NCI-H446 treated with DMSO at 0.1 percent for 48 hours (cell line): ENCODE measurements around the gene NDUFA11.

Source experiments
- DNase-seq: peaks from one replicate; lab custom pipeline; 2025; lab: John Stamatoyannopoulos, UW

NDUFA11 gene

DNA sequence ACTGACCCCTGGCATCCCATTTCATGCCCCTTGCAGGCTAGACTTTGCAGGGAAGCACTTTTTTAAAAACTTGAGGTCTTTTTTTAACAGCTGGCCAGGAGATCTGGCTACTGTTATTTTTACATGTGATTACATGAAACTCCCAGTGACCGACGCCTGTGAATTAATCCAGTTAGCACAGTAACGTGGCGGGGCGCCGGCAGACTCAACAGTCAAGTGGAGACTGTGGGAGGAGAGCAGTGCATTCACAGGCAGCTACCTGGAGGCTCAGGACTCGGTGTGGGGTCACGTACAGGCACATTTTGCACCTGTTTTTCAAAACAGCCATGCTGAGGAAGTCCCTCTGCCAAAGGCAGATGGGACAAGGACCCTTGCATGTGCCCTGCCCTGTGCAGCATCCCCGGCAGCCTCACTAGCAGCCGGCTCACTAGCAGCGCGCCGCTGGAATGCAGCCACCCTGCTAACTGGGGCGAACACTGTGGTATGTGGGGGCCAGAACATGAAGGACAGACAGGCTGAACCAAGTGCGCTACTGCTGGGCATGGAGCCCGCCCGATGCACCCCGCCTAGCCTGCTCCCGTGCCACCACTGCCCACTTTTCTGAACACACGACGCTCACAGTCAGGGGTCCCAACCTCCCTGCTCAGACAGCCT is 29.1 kb upstream of the NDUFA11 start:
- DNase-seq = no peak

DNA sequence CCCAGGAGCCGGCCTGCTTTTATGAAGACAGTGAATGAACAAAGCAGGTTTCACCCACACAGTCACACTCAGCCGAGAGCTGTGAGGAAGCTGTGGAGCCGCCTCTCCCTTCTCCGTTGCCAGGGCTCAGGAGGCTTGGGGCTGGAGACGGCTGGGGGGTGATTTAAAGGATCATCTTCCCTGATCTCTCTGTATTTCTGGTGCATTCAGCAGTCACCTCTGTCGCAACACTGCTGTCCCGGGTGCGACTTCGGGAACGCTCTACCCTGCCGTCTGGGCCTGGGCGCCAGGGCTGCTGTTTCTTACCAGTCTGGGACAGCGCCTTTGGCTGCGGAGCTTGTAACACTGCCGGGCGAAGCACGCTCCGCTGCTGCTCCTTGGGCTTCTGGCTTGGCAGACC is 28.6 kb upstream of the NDUFA11 start:
- no peak for DNase-seq

DNA sequence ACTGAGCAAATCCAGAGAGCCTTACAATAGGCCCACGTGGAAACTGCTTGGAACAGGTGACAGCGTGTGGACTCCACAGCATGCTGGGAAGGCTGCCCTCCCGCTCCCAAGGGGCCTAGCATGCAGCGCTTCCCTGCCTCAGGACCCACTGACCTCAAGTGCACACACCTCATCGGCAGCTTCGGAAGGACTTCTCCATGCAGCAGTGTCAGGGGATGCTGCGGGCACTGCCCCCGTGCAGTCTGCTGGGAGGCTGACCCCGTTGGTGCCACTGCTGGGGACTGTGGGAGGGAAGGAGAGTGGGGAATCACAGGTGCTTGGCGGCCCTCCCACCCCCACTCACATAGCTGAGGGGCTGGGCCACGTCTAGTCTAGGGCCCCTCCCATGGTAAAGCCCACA is 27.7 kb upstream of the NDUFA11 start:
- no peak for DNase-seq

DNA sequence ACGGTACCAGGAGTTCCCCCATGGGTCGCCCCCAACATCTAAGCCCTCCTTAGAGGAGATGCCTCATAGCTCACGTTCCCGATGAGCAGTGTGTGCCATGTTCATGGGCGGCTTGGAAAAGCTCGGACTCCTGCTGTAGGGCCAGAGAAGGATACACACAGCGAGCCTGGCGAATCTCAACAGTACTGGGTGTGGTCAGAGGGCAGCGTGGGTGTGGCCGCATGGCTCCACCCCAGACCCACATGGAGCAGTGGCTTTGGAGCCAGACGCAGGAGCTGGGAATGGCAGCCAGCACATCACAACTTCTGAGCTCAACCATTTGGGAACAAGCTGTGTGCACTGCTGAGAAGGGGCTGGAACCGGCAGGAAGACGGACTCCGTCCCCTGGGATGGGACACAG is 26.0 kb upstream of the NDUFA11 start:
- DNase-seq = no peak

DNA sequence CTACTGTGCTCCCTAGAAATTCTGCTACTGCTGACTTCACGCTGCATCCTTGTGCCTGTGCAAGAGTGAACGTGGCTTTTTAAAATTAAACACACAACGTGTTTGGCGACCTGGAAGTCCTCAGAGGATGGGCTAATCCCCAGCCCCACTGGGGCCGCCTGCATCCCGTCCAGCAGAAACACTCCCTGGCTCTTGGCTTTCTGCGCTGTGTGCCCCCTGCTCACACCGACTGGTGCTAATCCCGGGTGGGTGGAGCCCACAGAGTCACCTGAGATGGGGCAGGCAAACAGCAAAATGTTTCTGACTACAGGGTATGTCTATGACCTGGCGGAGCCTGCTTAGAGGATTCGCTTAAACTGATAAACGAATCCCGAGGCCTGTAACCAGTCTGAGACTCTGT is 25.6 kb upstream of the NDUFA11 start:
- no peak for DNase-seq

DNA sequence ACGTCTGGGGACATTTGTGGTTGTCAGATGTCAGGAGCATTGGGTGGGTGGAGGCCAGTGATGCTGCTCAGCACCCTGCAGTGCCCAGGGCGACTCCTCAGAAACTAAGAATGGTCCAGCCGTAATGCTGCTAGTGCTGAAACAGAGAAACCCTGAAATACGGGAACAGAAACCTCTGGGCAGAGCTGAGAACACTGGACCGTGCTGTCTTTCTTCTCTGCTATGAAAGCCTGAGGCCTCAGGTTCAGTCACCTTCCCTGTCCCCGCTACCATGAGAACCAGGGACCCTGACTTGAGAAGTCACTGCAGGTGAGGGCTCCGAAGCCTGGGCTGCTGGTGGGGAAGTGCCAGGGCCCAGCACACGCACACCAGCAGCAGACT is 23.8 kb upstream of the NDUFA11 start:
- DNase-seq = no peak

DNA sequence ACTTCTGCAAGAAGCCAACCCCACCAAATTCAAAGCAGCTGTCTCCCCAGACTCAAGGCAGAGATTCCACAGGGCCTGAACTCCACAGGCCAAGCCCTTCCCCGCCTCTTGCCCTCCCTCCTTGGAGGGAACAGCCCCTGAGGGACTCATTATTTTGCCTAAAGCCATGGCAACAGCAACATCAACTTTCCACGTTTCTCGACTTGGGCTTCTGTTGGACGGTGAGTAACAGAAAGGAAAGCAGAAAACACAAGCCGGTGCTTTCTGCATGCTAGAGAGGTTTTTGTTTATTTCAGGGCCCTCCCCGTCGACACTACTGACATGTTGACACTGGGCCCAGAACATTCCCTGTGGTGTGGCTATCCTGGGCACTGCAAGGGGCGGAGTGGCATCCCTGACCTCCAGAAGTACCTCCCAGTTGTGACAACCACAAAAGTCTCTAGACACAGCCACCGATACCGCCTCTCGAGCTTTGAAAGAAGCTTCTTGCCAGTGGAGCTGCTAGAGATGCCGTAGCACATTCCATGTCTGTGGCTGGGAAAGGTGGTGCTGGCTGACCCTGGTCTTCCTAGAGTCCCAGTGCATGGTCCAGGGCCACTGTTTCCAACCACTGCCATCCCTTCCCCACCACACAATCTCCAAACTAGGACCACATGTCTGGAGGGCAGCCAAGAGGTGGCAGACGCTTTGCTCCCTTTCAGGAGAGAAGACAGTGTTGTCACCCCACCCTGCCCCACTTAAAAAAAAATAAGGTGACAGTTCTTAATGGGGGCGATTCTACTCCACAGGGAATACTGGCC is 23.3 kb upstream of the NDUFA11 start:
- DNase-seq = no peak

DNA sequence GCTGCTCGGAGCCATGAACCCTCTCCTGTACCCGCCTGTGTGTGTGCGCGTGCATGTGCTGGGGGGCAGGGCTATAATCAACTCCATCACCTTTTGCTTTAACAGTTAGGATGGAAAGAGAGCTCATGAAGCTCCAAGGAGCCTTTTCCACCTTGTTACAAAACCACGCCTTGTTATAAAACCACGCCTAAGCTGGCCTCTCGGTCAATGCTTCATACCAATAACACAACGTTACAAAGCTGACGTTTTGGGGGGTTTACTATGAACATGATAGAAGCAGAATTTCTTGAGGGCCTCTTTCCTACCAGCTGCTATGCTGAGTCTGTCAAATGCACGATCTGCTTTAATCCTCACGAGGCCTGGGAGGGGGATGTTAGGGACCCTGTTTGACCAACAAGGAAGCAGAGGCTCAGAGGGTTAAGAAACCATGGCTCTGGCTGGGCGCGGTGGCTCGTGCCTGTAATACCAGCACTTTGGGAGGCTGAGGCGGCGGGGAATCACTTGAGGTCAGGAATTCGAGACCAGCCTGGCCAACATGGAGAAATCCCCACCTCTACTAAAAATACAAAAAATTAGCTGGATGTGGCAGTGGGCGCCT is 22.3 kb upstream of the NDUFA11 start:
- DNase-seq = no peak

DNA sequence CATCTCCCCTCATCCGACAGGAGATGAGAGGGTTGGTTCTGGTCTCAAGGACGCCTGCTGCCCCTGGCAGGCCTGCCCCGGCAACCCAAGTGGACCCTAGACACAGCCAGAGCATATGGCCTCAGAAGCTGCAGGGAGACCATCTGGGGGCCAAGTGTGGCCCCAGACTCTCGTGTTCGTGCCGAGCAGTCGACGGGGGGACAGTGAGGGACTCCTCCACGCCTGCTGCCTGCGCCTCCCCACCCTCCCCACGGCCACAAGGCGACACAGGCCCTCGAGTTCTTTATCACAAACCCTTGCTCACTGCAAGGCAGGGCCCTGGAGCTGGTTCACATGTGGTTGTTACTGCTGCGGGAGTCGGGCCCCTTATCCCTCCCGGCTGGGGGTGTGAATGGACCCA is 19.8 kb upstream of the NDUFA11 start:
- no peak for DNase-seq

DNA sequence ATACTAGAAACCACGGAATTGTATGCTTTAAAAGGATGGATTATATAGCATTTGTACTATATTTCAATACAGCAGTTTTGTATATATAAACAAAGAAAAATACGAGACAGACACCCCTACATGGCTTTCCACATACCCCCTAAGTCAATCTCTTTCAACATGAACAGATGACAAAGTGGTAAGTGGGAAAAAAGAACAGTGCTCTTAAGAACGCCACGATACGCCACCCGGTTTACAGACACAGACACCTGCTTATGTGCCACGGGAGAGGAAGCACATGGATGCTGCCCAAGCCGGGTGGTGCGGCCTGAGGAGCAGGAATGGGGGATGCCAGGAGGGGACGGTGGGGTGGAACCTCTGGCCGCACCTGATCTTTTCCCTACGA is 18.6 kb upstream of the NDUFA11 start:
- DNase-seq = no peak

DNA sequence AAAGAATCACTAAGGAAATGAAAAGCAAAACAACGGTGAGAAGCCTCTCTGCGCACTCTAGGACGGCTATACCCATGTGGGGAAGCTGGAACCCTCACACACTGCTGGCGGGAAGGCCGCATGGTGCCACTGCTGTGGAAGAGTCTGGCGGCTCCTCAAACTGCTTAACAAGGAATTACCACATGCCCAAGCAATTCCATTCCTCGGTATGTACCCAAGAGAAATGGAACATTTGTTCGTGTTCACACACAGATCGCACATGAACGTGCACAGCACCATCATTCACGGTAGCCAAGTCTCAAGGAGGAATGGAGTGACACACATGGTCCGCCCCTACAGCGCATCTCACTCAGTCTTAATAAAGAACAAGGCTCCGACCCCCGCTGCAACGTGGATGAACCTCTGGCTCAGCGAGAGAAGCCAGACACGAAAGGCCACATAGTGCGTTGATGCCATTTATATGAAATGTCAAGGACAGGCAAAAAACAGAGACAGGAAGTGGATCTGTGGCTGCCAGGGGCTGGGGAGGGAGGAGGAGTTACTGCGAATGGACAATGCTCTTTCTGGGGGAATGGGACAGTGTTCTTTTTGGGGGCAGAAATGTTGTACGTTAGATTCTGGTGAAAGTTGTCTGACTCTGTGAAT is 18.0 kb upstream of the NDUFA11 start:
- no peak for DNase-seq

DNA sequence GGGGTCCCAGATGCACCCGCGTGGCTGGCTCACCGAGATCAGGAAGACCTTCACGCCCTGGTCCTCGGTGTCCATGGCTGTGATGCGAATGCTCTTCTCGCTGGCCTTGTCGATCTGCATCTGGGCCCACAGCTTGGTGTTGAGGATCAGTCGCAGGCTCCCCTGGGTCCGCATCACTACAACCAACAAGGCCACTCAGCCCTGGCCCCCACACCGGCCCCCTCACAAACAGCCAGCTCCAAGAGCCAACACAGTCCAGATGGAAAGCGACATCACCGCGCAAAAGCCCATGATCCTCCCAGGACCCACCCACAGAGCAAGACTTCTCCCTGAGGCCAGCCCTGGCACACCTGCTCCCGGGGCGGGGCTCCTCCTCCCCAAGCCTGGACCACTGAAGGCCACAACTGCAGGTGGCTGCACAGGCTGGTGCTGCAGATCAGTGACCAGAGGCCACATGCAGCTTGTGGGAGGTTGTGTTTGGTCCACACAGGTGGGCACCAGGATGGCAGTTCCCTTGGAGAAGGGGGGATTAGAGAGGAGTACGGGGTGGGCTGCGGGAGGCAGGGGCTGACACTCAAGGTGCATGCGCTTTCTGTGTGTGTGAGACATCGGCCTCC is 15.0 kb upstream of the NDUFA11 start:
- DNase-seq = no peak

DNA sequence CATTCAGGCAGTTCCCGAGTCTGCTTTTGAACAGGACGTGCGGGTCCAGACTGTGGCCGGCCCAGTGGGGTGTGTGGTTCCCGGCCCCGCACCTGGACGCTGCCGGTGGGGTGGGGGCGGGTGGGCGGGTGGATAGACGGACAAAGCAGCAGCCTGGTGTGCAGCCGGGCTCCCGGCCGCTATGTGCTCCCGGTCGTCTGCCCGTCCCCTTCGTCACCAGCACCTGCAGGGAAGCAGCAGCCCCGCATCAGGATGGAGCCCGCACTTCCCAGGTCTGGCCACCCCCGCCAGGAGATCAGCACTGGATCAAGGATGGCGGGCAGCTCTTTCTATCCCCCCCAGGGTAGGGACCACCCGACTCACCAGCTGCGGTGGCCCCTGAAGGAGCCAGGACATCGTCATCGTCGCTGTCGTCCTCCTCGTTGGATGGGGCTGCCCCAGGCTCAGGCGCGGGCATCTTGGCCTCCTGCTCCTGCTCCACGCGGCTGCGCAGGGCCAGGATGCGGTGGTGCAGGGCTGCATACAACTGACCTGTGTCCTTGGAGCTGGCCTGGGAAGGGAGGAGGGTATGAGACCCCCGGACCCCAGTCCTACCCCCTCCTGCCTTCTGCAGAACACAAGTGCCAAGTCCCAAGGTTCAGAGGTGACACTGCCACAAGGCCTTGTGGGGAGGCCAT is 14.0 kb upstream of the NDUFA11 start:
- DNase-seq = no peak

DNA sequence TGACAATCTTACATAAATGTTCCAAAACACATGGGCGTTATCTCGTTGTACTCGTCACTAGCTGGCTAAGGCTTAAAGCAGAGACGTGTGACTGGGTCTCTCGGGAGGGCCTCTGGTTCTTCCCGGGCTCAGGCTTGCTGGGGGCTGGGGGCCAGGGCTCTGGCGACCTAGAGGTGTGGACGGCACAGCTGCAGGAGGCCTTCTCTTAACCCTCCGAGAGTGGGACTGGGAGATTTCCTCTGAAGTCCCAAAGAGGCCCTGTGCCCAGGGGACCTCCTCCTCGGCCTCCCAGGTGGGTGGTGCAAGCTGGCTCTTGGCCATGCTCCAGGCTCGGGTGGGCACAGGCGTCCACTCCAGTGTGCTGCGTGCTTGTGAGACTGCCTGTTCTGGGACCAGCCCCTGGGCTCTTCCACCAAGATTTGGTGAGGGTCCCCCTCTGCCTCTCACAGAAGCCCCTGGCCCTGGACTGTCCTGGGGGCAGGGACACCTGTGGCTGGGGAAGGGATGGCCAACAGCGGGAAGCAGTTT is 12.7 kb upstream of the NDUFA11 start:
- no peak for DNase-seq

DNA sequence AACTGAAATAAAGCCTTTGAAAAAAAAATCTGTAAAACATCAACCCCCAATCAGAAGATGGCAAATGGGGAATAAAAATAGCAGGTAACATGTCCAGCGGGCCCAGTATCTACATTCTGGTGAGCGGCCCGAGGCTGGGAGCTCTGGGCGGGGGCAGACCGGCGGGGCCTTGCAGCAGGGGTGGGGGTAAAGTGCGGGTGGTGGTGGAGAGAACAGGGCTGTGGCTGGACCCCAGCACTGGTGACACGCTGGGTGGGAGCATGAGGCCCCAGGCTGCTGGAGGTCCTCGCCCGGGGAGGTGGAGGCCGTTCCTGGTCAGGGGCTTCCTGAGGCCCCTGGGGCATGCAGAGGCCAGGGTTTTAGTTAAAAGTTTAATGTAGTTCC is 12.2 kb upstream of the NDUFA11 start:
- no peak for DNase-seq

DNA sequence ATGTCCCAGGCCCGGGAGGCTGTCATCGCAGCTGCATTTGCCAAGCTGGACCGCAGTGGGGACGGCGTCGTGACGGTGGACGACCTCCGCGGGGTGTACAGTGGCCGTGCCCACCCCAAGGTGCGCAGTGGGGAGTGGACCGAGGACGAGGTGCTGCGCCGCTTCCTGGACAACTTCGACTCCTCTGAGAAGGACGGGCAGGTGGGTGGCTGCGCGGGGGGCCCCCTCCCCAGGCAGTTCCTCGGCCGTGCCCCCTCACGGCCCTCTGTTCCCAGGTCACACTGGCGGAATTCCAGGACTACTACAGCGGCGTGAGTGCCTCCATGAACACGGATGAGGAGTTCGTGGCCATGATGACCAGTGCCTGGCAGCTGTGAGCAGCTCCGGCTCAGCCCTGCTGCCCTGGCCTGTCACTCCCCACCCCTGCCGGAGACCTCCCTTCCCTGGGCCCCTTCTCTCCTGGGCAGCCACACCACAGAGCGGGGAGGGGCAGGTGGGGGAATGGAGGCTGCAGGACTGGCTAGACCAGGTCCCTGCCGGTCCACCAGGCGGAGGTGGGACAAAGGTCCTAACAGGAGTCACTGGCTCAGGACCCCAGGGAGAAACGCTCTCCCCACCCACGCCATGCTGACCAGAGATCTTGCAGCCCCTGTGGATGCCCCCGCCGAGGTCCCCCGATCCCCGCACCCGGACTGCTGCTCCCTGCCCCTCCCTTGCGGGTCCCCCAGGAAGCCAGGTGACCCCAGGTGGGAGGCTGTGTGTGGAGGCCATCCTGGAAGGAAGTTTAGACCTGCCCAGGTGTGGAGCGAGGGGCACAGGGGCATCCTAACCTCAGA is 11.6 kb upstream of the NDUFA11 start:
- DNase-seq = no peak

DNA sequence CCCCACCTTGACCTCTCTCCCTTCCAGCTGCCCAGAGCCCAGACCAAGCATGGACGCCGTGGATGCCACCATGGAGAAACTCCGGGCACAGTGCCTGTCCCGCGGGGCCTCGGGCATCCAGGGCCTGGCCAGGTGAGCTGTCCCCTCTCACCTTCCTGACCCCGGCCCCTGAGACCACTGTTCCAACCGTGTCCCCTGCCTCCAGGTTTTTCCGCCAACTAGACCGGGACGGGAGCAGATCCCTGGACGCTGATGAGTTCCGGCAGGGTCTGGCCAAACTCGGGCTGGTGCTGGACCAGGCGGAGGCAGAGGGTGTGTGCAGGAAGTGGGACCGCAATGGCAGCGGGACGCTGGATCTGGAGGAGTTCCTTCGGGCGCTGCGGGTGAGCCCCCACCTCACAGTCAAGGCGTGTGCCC is 10.8 kb upstream of the NDUFA11 start:
- no peak for DNase-seq

DNA sequence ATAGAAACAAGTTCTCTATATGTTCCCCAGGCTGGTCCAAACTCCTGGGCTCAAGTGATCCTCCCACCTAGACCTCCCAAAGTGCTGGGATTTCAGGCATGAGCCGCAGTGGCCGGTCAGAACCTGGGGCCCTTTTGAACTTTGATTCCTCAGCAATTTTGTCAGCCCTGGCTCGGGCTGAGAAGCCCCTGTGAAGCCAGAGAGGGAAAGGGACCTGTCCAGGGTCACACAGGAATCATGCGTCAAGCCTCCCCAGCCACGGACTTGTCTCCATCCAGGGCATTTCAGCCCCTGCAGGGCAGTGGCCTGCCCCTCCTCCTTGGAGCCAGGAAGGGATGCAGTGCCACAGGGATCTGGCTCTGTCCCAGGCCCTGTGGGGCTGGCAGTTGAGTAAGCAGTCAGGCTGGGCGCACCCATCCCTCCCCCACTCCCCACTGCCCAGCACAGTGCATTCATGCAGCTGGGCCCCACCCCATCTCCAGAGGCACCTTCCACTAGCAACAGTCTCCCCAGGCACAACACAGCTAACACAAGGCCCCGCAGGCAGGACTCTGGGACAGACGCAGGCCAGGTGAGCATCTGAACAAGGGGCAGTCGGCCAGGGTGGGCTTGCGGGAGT is 10.3 kb upstream of the NDUFA11 start, which contains the start of gene CAPS:
Gene CAPS (plus strand): TSS at position 516 of the 619 bp plus-strand sequence. CDS start 153 bp downstream, outside the sequence.
- no peak for DNase-seq

DNA sequence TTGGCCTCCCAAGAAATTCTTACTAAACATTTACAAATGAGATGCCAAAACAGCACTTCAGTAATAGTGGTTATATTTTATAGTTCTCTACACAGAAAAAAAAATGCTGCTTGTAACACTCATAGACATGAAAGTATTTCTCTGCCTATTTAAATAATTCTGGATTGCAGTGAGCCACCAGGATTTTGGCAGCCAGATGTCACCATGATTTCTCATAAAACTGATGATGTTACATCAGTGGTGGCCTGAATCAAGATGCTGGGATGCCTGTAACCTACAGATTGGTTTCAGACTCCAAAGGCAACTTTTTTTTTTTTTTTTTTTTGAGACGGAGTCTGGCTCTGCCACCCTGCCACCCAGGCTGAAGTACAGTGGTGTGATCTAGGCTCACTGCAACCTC is 7.8 kb upstream of the NDUFA11 start:
- no peak for DNase-seq

DNA sequence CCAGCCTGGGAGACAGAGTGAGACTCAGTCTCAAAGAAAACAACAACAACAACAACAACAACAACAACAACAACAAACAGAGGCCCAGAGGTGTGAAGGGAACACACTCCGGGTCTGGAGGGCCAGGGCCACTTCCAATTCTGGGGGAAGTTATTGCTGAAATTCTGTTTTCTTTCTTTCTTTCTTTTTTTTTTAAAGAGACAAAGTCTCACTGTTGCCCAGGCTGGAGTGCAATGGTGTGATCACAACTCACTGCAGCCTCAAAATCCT is 7.0 kb upstream of the NDUFA11 start:
- no peak for DNase-seq
